Upper lobe of left lung (tissue), 6 donors: ENCODE data around the gene C1QTNF6. TPM values are rescaled to one million over a fixed set of nuclear protein-coding genes. Genes with fewer than 3 reads are reported as not detected.

Experiments used
- ATAC-seq, 2 donors: fragments of 200-7000 bp; cut with Tn5 transposase; one replicate each; pipeline ENCODE4 v1.9.1; 2022; ENCODE audit warnings: mild to moderate bottlenecking in 2 of 2, moderate library complexity in 2 of 2; ENCODE audit not compliant: low FRiP score in 2 of 2
- DNase-seq, 2 donors: peaks; one replicate each; pipeline ENCODE4 v3.0.0-alpha.2; 2019 to 2020
- H3K27ac ChIP-seq, 4 donors: fragments of 200-600 bp; sonication (generic); one replicate each; pipeline ENCODE4 v1.5.1; 2016 to 2019
- H3K27me3 ChIP-seq, 4 donors: fragments of 200-600 bp; sonication (generic); one replicate each; pipeline ENCODE4 v1.5.1; 2017 to 2019
- H3K36me3 ChIP-seq, 4 donors: fragments of 200-600 bp; sonication (generic); one replicate each; pipeline ENCODE4 v1.5.1; 2016 to 2019
- H3K4me1 ChIP-seq, 4 donors: fragments of 200-600 bp; sonication (generic); one replicate each; pipeline ENCODE4 v1.5.1; 2018 to 2019
- H3K4me3 ChIP-seq, 4 donors: fragments of 200-600 bp; sonication (generic); one replicate each; pipeline ENCODE4 v1.5.1; 2017 to 2019; ENCODE audit warnings: mild to moderate bottlenecking in 2 of 4, moderate library complexity in 1 of 4
- H3K9me3 ChIP-seq, 4 donors: fragments of 200-600 bp; sonication (generic); one replicate each; pipeline ENCODE4 v1.5.1; 2018 to 2019
- CTCF ChIP-seq, 6 experiments: fragments of 450-650 bp in 4 of 6; fragments of 200-600 bp in 2 of 6; sonication (generic) in 2 of 6; IDR thresholded peaks; one replicate each; pipeline ENCODE4 v1.5.1; 2016 to 2019; ENCODE audit warnings: antibody characterized with exemption in 6 of 6
- EP300 ChIP-seq, 4 donors: sonication (generic); formaldehyde crosslinking; IDR thresholded peaks; one replicate each; pipeline ENCODE4 v1.5.1; 2017; ENCODE audit warnings: antibody characterized with exemption in 4 of 4, control low read depth in 2 of 4
- POLR2A ChIP-seq, 4 donors: fragments of 450-650 bp; IDR thresholded peaks; one replicate each; pipeline ENCODE4 v1.5.1; 2016 to 2017; ENCODE audit warnings: antibody characterized with exemption in 4 of 4, mild to moderate bottlenecking in 2 of 4
- POLR2AphosphoS5 ChIP-seq, 2 donors: sonication (generic); formaldehyde crosslinking; IDR thresholded peaks; one replicate each; pipeline ENCODE4 v1.5.1; 2017; ENCODE audit warnings: antibody characterized with exemption in 2 of 2
- WGBS, 2 donors: methylation state at CpG; one replicate each; pipeline ENCODE4 v1.1.5; 2017 to 2018; 5-methylcytosine and 5-hydroxymethylcytosine counted together
- total RNA-seq, 6 donors: library from RNA; depleted of rRNA in 4 of 6; stranded (reverse); fragments of >200 nt in 4 of 6; gene quantifications; one replicate each; pipeline versions ENCODE4 v1.1.0 to v1.2.1, GENCODE V29; 2016 to 2021
- donor health status: DM: no; HTN: no; CAD: no; lungs with moderate emphysema.
- donor health status: DM: no; HTN: yes; CAD: no; lungs with severe emphysema.

C1QTNF6 gene
- total RNA-seq, 6 donors from 2014 or later, result 2.1 to 8.4 (median 4.7) TPM

- DNase-seq (no peak), ATAC-seq (no peak)
- Histone ChIP-seq H3K27ac (no peak overlapping the region), H3K4me1 (no peaks in the 10 kb centered on the region), H3K36me3 (no peaks in the 10 kb centered on the region), H3K27me3 (no peaks in the 10 kb centered on the region), H3K9me3 (peaks cover 0 to 4% (median 0%) of the 10 kb centered on the region in 4 donors), H3K4me3 (no peak overlapping the region)
- no peak for TF ChIP-seq EP300 (IDR thresholded peaks at IDR 0.05)
- 80 to 82% methylated on average over 5 of the region's 5 CpGs for WGBS, 2 donors
These were observed 29.1 kb downstream of the C1QTNF6 start for GRCh38 chr22:37158963-37159290.

DNA sequence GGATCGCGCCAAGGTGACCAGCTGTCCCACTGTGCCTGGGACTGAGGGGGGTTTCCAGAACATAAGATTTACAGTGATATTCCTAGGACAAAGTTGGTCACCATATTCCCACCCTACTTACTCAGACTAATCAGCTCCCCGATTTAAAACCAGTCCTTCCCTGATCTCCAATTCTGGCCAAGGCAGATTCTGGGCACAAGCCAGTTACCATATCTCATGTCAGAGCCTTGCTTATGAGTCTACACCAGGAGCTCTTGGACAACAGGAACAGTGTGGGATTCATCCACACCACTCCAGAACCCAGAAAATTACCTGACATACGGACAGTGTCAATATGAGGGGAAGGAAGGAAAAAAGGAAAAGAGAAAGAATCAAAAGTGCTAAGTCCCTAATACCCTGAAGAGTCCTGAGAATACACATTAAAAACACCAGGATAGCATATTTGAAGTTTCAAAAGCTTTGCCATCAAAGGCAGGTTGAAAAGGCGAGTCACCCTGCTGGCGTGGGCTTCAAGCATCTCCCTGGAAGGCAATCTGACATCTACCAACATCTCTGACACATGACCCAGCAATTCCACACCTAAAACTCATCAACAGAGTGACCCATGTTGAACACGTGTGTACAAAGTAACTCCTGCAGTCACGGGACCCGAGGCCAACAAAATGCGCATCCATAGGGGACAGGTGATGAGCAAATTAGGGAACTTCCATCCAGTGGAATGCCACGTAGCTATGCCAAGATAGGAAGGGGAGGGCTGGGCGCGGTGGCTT is 30.3 kb downstream of the C1QTNF6 start:
- H3K27me3 ChIP-seq, result no peaks in the 10 kb centered on the region
- TF ChIP-seq EP300 (IDR thresholded peaks at IDR 0.05), result no peak
- no peak overlapping the region for H3K27ac ChIP-seq
- peaks cover 0 to 4% (median 0%) of the 10 kb centered on the region in 4 donors for H3K9me3 ChIP-seq
- H3K4me3 ChIP-seq, result no peak overlapping the region
- 84 to 87% methylated on average over 13 of the region's 13 CpGs for WGBS, 2 donors
- H3K4me1 ChIP-seq, result no peaks in the 10 kb centered on the region
- H3K36me3 ChIP-seq, result no peaks in the 10 kb centered on the region
- ATAC-seq, result no peak
- no peak for DNase-seq

DNA sequence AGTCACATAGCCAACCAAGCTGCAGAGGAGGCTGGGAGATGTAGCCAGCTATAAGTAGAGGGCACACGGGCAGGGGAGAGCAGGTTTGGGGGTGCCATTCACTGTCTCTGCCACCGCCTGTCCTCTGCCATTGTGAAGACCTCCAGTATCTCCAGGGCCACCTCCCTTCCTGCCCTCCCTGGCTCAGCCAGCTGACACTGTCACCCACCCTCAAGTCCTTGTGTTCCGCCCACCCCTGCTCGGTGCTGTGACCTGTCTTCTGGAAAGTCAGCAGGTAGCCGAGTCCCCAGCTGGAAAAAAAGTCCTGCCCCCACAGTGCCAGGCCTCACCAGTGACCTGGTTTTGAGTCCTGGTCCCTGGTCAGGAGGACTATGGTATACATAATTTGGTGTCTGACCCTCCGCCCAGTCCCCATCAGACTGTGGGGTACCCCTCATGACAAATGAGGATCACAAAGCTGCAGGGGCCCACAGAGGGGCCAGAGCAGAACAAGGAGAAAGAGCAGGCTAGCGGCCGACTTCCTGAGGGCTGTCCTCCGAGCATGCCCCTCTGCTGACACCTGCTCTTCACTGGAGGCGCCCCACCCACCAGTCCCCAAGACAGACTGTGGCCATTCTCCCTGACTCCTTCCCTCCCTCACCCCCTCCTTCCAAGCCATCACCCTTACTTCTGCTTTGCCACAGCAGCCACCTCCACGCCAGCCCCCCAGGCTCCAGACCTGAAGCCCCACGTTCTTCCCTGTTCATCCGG is 31.2 kb downstream of the C1QTNF6 start:
- DNase-seq (no peak), ATAC-seq (no peak)
- Histone ChIP-seq H3K9me3 (peaks cover 0 to 4% (median 0%) of the 10 kb centered on the region in 4 donors), H3K27me3 (no peaks in the 10 kb centered on the region), H3K4me3 (no peak overlapping the region), H3K4me1 (no peaks in the 10 kb centered on the region), H3K27ac (no peak overlapping the region), H3K36me3 (no peaks in the 10 kb centered on the region)
- no peak for TF ChIP-seq EP300 (IDR thresholded peaks at IDR 0.05)
- no peak for TF ChIP-seq POLR2AphosphoS5 (IDR thresholded peaks at IDR 0.05)
- TF ChIP-seq POLR2A (IDR thresholded peaks at IDR 0.05), result no peak
- TF ChIP-seq CTCF (IDR thresholded peaks at IDR 0.05), result no peak
- 74 to 81% methylated on average over 11 to 12 of the region's 13 CpGs for WGBS, 2 donors

GRCh38 chr22:37155971-37156370 is 32.1 kb downstream of the C1QTNF6 start:
- TF ChIP-seq POLR2AphosphoS5 (IDR thresholded peaks at IDR 0.05) (no peak), POLR2A (IDR thresholded peaks at IDR 0.05) (no peak), EP300 (IDR thresholded peaks at IDR 0.05) (no peak), CTCF (IDR thresholded peaks at IDR 0.05) (no peak)
- H3K4me3 ChIP-seq, result no peak overlapping the region
- WGBS, 2 donors, result 95% methylated on average over 8 of the region's 8 CpGs
- no peaks in the 10 kb centered on the region for H3K9me3 ChIP-seq
- ATAC-seq (no peak), DNase-seq (no peak)
- no peaks in the 10 kb centered on the region for H3K27me3 ChIP-seq
- no peaks in the 10 kb centered on the region for H3K4me1 ChIP-seq
- no peaks in the 10 kb centered on the region for H3K36me3 ChIP-seq
- H3K27ac ChIP-seq, result no peak overlapping the region

- ATAC-seq (no peak), DNase-seq (no peak)
- Histone ChIP-seq H3K4me3 (no peak overlapping the region), H3K4me1 (no peaks in the 10 kb centered on the region), H3K9me3 (no peaks in the 10 kb centered on the region), H3K27me3 (no peaks in the 10 kb centered on the region), H3K36me3 (no peaks in the 10 kb centered on the region), H3K27ac (no peak overlapping the region)
- 78 to 90% methylated on average over 7 of the region's 7 CpGs for WGBS, 2 donors
- TF ChIP-seq POLR2AphosphoS5 (IDR thresholded peaks at IDR 0.05), result no peak
- TF ChIP-seq CTCF (IDR thresholded peaks at IDR 0.05), result no peak
- TF ChIP-seq POLR2A (IDR thresholded peaks at IDR 0.05), result no peak
- TF ChIP-seq EP300 (IDR thresholded peaks at IDR 0.05), result no peak
These were observed 32.9 kb downstream of the C1QTNF6 start for GRCh38 chr22:37154925-37155712.
